ENCODE results near the gene PAGE2B. TPM values are rescaled to one million over a fixed set of nuclear protein-coding genes. Genes with fewer than 3 reads are reported as not detected.

The PAGE2B gene
- total RNA-seq, 2 experiments from 2014 or later = 0.68 TPM; not detected in 1

- H3K27ac Mint-ChIP-seq = no peak overlapping the region
- peaks cover 17% of the 10 kb centered on the region for H3K4me1 Mint-ChIP-seq (ENCODE audit: low read depth)
- no peak for TF ChIP-seq CTCF (IDR thresholded peaks at IDR 0.05)
- intact Hi-C loops (cut with micrococcal nuclease) = no loop called here
- ATAC-seq (no peak), DNase-seq (no peak)
- POLR2A ChIA-PET = no interaction called here
- CTCF ChIA-PET = no interaction called here
- no peak overlapping the region for H3K4me3 Mint-ChIP-seq
- peaks cover 2% of the 10 kb centered on the region for H3K27me3 Mint-ChIP-seq
- H3K9me3 Mint-ChIP-seq = no peaks in the 10 kb centered on the region
- H3K36me3 Mint-ChIP-seq (ENCODE audit: low read depth) = no peaks in the 10 kb centered on the region
Observed at GRCh38 chrX:55119712-55120111, 44.9 kb downstream of the PAGE2B start.

- Mint-ChIP-seq H3K27ac (no peak overlapping the region), H3K9me3 (no peaks in the 10 kb centered on the region), H3K36me3 (ENCODE audit: low read depth) (no peaks in the 10 kb centered on the region), H3K27me3 (peaks cover 2% of the 10 kb centered on the region), H3K4me3 (no peak overlapping the region), H3K4me1 (ENCODE audit: low read depth) (peaks cover 17% of the 10 kb centered on the region)
- no peak for TF ChIP-seq CTCF (IDR thresholded peaks at IDR 0.05)
- DNase-seq = no peak
- ChIA-PET CTCF (no interaction called here), POLR2A (no interaction called here)
- ATAC-seq = no peak
- intact Hi-C loops (cut with micrococcal nuclease) = no loop called here
Observed at GRCh38 chrX:55120761-55121358, 46.0 kb downstream of the PAGE2B start.

- CTCF ChIA-PET = no interaction called here
- POLR2A ChIA-PET = no interaction called here
Observed at GRCh38 chrX:55123900-55124299, 49.1 kb downstream of the PAGE2B start.

GRCh38 chrX:55127692-55128091 lies 52.9 kb downstream of the PAGE2B start:
- ChIA-PET CTCF (no interaction called here), POLR2A (no interaction called here)
- intact Hi-C loops (cut with micrococcal nuclease) = no loop called here
- peaks cover 5% of the 10 kb centered on the region for H3K27me3 Mint-ChIP-seq
- H3K36me3 Mint-ChIP-seq (ENCODE audit: low read depth) = no peaks in the 10 kb centered on the region
- DNase-seq (no peak), ATAC-seq (no peak)
- H3K4me1 Mint-ChIP-seq (ENCODE audit: low read depth) = no peaks in the 10 kb centered on the region
- no peak for TF ChIP-seq CTCF (IDR thresholded peaks at IDR 0.05)
- H3K27ac Mint-ChIP-seq = no peak overlapping the region
- no peaks in the 10 kb centered on the region for H3K9me3 Mint-ChIP-seq
- no peak overlapping the region for H3K4me3 Mint-ChIP-seq

More at GRCh38 chrX:55123900-55124299, 49.1 kb downstream of the PAGE2B start:
- H3K27me3 Mint-ChIP-seq = peaks cover 5% of the 10 kb centered on the region
- TF ChIP-seq CTCF (IDR thresholded peaks at IDR 0.05) = no peak
- no peak overlapping the region for H3K27ac Mint-ChIP-seq
- ATAC-seq (no peak), DNase-seq (no peak)
- H3K9me3 Mint-ChIP-seq = no peaks in the 10 kb centered on the region
- no peak overlapping the region for H3K4me3 Mint-ChIP-seq
- H3K4me1 Mint-ChIP-seq (ENCODE audit: low read depth) = peaks cover 11% of the 10 kb centered on the region
- intact Hi-C loops (cut with micrococcal nuclease) = no loop called here
- H3K36me3 Mint-ChIP-seq (ENCODE audit: low read depth) = no peaks in the 10 kb centered on the region

Other genes with a start within 250 kb of the PAGE2B start
- 1 to 10 TPM; 4.0 to 5.2 TPM for gene TRO, start 154.2 kb upstream of the PAGE2B start, total RNA-seq
- gene PFKFB1, start 80.8 kb upstream of the PAGE2B start, total RNA-seq = under 1 TPM; 0.60 to 0.92 TPM
- gene APEX2, start 74.7 kb upstream of the PAGE2B start, total RNA-seq = 10 to 100 TPM; 30.0 to 33.0 TPM
- gene ALAS2, start 44.1 kb upstream of the PAGE2B start, total RNA-seq = not detected
- gene PAGE2, start 14.0 kb downstream of the PAGE2B start, total RNA-seq = not detected
- gene PAGE5, start 145.3 kb downstream of the PAGE2B start, total RNA-seq = not detected
- not detected for gene PAGE3, start 189.9 kb downstream of the PAGE2B start, total RNA-seq